NAMALWA (cell line): ENCODE results near the gene CCM2L.
"Not testable (repeated sequence)": the region's sequence is repeated elsewhere in the genome, so short reads cannot be mapped to it uniquely, and the experiment has no call there.

Experiments used
- DNase-seq: peaks from one replicate; pipeline ENCODE4 v3.0.0-alpha.2; 2015; ENCODE audit warnings: low spot score

CCM2L gene

DNA sequence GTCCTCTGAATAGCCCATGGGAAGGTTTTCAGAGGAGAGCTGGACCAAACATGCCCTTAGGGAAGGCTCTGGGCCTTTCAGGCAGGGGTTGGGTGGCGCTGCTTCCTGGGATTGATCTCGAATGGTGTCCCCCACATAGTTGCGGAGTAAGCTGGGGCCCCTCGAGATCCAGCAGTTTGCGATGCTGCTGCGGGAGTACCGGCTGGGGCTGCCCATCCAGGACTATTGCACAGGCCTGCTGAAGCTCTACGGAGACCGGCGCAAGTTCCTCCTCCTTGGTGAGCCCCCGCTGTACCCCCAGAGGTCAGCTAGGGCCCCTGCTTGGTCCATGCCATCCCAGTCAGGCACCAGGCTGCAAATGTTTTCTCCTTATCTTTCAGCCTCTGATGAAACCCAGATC lies 19.3 kb downstream of the CCM2L start:
- no peak for DNase-seq

DNA sequence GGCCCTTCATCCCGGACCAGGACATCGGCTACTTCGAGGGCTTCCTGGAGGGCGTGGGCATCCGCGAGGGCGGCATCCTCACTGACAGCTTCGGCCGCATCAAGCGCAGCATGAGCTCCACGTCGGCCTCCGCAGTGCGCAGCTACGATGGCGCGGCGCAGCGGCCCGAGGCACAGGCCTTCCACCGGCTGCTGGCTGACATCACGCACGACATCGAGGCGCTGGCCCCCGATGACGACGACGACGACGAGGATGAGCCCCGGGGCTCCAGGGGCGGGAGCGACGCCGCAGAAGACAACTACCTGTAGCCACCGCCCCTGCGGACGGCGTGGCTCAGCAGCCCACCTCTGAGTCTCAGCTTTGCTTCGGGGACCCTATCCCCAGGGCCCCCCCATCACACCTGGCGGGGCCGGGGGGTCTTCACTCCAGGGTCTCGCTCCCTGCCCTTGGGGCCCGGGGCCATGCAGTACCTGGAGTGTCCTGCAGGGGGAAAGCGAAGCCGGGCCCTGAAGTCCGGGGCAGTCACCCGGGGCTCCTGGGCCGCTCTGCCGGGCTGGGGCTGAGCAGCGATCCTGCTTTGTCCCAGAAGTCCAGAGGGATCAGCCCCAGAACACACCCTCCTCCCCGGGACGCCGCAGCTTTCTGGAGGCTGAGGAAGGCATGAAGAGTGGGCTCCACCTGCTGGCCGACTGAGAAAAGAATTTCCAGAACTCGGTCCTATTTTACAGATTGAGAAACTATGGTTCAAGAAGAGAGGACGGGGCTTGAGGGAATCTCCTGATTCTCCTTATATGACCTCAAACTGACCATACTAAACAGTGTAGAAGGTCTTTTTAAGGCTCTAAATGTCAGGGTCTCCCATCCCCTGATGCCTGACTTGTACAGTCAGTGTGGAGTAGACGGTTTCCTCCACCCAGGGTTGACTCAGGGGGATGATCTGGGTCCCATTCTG lies 21.0 kb downstream of the CCM2L start:
- DNase-seq, result peak; percentile 73

DNA sequence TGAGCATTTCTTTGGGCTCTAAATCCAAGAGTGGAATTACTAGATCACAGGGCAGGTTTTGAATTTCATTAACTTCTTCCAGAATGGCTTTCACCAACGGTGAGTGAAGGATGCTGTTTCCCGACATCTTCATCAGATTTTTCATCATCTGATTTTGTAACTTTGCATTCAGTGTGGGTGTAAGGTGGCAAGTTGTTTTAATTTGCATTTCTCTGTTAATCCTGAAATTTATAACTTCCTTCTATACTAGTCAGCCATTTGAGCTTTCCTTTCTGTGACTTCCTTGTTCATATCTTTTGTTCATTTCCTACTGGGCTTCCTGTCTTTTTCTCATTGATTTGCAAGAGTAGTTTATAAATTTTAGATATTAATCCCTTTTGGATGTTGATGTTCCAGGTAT lies 23.1 kb downstream of the CCM2L start:
- DNase-seq, result no peak

DNA sequence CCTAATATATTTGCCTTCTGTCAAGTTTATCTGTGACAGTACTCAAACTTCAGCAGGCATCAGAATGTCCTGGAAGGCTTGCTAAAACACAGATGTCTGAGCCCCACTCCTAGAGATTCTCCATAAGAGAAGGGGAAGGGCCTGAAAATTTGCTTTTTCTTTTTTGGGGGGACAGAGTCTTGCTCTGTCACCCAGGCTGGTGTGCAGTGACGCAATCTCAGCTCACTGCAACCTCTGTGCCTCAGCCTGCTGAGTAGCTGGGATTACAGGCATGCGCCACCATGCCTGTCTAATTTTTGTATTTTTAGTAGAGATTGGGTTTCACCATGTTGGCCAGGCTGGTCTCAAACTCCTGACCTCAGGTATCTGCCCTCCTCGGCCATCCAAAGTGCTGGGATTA lies 23.5 kb downstream of the CCM2L start:
- not testable (repeated sequence) for DNase-seq

DNA sequence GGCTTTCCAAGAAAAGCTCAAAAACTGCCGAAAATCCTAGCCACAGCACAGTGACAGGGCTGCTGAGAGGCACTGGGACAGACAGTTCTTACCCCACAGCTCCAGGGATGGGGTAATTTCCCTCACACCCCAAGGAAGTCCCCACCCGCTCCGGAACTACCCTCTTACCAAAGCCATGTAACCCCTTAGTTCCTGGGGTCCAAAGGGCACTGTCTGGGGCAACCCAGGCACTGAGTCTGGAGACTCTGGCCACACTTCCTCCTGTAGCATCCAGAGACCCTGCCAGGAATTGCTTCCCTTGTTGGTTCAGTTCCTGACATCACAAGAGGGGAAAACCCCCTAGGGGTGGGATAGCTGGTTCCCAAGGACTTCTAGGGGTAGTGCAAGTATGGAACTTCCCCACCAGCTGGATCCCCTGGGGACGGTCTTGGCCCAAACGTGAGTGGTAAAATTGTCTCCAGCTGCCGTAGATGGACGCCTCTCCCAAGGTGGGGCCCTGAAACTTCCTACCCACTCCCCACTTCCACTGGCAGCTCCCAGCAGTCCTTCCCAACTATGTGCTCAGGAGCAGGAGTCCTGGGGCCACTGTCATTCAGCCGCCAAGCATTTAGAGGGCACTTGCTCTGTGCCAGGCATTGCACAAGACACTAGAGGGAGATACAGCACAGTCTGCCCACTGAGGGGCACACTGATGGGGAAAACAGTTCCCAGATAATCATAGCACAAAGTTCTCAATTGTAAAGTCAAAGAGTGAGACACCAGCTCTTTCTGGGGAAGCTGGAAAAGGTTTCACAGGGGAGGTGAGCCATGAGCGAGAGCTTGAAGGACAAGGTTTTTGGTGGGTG lies 24.6 kb downstream of the CCM2L start:
- DNase-seq, result peak; percentile 53

DNA sequence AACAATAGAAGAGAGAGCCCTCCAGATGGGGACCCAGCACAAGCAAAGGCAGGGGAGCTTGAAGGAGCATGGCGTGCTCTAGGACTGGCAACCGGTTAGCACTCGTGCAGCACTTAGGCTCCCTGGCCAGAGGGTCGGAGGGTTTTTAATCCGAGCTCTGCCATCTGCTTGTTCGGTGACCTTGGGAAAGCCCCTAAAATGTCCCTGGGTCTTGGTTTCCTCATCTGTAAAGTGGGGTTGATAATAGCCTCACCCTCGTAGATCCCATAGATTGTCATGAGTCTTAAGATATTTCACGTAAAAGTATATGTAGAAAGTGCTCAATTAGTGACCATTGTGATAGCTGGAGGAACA lies 25.2 kb downstream of the CCM2L start:
- peak; percentile 47 for DNase-seq

DNA sequence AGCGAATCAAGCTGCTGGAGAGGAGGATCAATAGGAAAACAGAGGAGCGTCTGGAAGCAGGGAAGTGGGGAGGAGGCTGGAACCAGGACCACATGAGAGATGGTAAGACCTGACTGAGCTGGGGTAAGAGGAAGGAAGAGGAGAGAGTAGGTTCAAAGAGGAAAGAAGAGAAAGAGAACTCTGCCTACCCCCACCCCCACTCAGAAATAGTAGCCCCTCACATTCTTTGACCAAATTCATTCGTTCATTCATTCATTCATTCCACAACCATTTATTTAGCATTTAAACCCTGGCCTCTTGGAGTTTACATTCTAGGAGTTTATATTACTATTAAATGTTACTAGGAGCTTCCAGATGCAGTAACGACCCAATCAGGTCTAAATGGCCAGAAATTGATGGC lies 26.0 kb downstream of the CCM2L start:
- DNase-seq, result no peak

DNA sequence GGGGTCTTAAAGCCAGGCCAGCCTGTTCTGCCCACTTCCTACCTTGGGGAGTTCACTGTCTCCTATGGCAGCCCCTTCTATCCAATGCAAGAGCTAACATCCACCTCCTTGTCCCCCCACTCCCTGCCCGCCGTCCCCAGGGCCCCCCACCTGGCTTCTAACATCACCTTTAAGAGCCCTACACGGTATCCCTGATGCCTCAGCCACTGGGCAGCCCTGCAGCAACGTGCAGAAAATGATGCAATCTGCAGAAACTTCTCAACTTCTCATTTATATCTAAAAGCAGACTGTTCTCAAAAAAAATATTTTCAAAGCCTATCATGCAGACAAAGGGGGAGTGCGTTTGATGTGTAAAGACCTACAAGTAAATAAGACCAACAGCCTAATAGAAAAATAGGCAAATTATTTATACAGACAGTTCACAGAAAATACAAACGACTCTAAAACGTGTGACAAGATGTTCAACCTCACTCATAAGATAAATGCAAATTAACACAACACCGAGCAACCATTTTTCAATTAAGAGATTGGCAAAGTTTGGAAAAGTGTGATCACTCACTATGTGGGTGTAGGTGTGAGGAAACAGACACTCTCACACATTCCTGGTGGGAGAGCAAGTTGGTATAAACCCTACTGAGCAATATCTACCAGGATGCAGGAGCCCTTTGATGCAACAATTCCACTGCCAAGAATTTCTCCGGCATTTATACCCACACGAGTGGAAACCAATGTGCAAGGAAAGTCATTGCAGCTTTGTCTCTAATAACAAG lies 26.7 kb downstream of the CCM2L start:
- DNase-seq, result peak; percentile 63

DNA sequence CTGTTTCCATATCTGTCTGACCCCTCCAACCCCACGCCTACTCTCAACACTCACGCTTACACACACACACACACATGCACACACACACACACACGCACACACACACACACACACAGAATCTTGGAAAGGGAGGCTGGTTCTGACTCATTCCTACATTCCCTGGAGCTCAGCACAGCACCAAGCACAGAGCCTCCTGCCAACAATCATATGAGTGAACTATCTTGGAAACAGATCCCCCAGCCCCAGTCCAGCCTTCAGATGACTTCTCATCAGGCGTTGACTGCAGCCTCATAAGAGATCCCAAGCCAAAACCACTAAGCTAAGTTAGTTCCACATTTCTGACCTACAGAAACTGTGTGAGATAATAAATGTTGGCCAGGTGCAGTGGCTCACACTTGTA lies 27.7 kb downstream of the CCM2L start:
- DNase-seq, result no peak

DNA sequence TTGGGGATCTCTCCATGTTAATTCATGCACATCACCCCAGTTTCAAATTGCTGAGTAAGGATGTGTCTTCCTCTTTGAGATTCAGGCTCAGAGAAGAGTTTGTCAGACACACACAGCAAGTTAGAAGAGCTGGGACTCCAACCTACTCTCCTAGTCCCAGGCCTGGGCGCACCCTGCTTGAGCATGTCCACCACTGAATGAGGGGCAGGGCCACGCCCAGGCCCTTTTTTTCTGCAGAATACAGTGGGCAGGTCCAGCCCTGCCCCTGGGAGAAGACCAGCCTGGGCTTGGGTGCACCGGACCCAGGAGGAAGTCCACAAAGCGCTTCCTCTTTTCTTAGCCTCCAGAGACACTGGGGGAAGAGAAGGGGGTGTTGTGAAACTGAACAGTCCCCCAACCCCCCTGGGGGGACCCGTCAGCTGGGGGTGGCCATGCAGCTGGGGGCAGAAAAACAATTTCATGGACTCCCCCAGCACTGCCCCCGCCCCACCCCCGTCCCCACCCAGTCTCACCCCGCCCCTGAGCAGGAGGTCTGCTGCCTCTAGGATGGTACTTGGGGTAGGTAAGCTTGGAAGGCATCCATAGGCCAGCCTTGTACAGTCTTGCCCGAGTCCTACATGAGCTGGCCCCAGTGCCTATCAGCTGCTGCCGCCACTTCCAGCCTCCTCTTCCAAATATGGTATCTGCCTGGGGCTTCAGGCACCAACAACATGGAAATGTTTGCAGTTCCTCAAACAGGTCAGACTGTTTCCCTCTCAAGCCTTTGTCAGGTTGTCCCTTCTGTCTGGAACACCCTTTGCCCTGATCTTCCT lies 30.1 kb downstream of the CCM2L start:
- DNase-seq, result peak; percentile 84

DNA sequence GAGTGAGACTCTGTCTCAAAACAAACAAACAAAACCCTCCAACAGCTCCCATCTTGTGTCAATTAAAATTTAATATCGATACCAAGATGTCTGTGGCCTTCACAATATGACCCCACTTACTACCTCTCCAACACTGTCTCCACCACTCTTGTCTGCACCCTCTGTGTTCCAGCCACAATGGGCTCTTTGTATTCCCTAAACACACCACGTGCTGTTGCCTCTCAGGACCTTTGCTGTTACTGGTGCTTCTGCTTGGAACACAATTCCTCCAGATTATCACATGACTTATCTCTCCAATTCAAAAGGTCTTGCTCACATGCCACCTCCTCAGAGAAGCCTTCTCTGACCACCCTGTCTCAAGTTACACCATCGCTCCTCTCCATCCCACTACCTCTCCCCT lies 35.8 kb downstream of the CCM2L start:
- no peak for DNase-seq

DNA sequence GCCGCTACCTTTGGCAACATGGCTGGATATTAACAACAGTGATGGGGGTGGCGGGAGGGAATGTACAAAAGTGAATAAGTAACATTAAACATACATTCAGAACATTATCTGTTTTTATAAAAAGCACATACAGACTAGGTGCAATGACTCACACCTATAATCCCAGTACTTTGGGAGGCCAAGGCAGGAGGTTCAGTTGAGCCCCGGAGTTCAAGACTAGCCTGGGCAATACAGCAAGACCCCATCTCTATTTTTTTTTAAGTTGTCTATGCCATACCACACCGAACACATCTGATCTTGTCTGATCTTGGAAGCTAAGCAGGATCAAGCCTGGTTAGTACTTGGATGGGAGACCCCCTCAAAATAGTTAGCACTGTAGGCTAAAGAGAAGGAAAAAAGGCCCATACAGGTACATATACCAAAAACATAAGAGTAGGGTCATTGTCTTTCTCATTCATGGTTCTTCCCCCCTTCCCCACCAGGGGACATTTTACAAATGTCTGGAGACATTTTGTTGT lies 40.1 kb downstream of the CCM2L start:
- DNase-seq, result peak; percentile 30

DNA sequence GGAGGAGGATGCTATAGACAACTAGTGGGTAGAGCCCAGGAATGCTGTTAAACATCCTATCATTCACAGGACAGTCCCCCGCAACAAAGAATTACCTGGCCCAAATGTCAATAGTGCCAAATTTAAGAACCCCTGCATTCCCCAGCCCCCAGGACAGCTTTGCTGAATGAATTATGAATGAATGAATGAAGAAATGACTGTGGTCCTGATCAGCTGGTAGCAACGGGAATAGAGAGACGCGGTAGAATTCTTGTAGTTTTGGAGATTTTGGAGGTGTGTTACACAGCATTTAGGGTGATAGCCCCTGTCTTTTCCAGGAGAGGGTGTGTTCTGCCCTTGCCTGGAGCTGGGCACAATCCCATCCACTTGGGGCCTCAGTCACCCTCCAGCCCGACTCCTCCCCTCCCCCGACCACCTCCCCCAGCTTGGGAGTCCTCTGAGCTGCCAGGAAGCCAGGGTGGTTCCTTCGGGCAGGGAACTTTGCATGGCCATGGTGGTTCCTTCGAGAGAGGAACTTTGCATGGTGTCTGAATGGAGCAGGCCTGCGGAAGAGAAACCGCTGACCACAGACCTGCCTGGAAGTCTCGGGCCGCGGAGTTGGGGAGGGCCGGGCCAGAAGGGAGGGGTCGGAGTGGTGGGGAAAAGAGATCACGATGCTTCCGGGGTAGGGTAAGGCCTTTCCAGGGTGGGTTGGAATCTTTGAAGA lies 40.8 kb downstream of the CCM2L start:
- no peak for DNase-seq

DNA sequence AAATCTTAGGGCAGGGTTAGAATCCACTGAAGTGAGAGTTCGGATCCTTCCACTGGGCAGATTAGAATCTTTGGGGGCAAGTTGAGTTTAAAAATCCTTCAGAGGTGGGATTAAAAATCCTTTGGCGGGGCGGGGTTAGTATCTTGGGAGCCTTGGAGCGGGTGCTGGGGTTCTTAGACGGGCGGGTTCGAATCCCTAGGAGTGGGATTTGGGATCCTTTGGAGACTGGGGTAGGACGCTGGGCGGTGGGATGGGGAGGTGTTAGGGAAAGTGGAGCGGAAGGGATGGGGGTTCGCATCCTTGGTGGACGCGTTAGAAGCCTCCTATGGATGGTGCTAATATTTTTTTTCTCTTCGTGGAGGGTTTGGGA lies 41.5 kb downstream of the CCM2L start:
- DNase-seq, result no peak

DNA sequence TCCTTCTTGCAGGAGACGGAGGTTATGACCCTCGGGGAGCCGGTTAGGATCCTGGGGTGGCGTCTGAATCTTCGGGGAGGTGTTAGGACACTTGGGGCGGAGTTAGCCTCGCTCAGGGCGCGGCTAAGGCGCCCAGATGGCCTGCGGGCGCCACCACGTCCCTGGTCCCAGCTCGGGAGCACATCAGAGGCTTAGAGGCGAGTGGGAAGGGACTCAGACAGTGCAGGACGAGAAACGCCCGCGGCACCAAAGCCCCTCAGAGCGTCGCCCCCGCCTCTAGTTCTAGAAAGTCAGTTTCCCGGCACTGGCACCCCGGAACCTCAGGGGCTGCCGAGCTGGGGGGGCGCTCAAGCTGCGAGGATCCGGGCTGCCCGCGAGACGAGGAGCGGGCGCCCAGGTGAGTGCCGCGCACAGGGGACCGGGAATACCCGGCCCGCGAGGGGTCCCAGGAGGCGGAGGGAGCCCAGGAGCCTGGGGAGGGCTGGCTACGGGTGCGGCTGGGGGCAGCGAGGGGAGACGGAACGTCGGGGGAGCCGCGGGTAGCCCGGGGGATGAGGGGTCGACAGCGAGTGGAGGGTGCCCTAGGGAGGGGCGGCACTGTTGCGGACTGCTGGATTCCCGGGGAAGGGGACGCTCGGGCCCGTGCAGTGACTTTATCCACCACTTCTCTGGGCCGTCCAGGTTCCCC lies 42.0 kb downstream of the CCM2L start, which contains the start of gene HCK:
TSS of gene HCK (plus strand) at position 153 of the 688 bp plus-strand sequence.
- no peak for DNase-seq

DNA sequence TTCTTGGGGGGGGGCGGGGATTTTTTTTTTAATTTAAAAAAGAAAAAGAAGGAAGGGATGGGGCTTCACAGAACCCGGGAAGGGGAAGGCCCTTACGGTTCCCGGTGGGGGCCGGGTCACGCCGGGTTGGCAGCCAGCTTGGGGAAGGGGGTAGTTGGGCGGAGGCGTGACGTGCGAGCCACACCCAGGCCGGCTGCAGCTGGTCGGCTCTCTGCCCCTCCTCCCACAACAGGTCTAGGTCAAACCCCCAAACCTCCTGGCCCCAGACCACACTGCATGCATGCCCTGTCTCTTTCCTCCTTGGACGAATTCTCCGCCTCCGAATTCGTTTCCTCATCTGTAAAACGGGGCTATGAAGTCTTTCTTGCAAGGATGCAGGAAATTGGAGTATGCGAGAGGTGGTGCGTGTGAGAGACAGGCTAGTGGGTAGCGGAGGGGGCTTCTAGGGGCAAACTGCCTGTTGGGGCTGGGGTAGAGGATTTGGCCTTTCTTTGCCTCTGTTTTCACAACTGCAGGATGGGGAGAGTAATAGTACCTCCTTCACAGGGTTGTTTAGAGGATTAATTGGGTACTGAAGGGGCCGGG lies 42.6 kb downstream of the CCM2L start:
- DNase-seq, result peak; percentile 32

DNA sequence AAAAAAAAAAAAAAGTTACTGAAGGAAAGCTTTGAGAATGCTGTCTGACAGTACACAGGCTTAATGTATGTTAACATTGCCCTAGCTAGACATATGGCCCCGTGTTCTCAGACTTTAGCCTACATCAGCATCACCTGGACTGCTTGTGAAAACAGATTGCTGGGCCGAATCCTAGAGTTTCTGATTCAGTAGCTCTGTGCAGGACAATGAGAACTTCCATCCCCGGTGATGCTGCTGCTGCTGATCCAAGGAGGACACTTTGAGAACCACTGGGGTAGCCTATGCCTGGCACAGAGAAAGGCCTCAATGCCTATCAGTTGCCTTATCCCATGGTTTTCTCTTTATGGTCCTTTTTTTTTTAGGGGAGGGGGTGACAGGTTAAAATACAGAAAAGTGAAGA lies 43.4 kb downstream of the CCM2L start:
- DNase-seq, result no peak

DNA sequence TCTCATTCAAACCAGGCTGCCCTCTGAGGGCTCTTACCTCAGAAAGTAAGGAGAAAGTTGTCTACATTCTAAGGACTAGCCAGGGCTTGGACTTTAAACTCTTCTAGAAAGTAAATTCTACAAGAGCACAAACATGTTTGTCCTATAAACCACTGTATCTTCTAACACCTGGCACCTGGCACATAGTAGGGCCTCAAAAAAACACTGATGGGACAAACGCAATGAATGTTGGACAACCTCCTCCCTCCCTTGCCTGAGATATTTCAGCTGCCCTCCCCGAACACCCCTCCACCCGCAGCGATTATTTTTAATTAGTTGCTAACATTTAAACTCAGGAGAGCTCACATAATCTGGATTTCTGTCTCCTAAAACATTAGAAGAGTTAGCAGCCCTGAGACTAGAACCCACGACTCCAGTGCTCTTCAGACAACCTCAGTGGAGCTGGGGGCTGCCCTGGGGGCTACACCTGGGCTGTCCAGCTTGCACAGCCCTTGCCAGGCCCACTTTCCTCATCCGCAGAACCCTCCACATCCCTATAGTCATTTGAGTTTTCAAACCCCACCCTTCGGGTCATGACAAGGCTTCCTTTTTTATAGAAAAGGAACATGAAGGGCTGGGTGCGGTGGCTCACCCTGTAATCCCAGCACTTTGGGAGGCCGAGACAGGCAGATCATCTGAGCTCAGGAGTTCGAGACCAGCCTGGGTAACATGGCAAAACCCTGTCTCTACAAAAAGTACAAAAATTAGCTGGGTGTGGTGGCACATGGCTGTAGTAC lies 46.7 kb downstream of the CCM2L start:
- no peak for DNase-seq

DNA sequence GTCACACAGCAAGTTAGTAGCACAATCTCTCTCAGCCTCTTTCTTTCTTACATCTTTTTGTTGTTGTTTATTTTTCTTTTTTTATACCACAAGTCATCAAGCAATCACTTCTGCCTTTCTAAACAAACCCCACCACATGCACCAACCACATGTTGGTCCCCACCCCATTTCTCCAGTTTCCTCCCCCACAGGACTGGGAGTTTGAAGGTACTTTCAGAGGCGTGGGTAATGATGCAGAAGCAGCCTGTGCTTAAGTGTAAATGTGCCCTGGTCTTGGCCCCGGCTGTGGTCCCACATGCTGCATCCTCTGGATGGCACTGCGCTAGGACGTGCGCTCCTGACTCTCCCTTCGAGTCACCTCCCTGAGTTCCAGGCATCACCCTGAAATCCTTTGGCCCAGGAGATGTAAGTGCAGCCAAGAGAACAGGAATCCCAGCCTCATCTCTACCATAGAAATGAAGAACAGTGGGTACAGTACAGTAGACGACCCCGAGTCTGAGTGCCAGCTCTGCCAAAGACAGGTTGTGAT lies 47.5 kb downstream of the CCM2L start:
- DNase-seq, result no peak
